HK-2 (cell line): ENCODE measurements around the gene ACSM3.
A peak's percentile ranks its signal among the peaks of the same experiment; 100 is the strongest.

ENCODE experiments used
- DNase-seq: peaks from one replicate; pipeline ENCODE4 v3.0.0-alpha.2; 2018; ENCODE audit not compliant: unreplicated experiment

The ACSM3 gene

GRCh38 chr16:20806168-20807050 is 42.6 kb downstream of the ACSM3 start, which contains the start of the genes ERI2 and REXO5:
Gene ERI2, minus strand, starts transcription at chr16:20806472. Its CDS starts 42 bp downstream, at chr16:20806430.
Gene REXO5, plus strand, starts transcription at chr16:20806527. Its CDS starts 427 bp downstream, at chr16:20806954.
- DNase-seq = peak; percentile 91

DNA sequence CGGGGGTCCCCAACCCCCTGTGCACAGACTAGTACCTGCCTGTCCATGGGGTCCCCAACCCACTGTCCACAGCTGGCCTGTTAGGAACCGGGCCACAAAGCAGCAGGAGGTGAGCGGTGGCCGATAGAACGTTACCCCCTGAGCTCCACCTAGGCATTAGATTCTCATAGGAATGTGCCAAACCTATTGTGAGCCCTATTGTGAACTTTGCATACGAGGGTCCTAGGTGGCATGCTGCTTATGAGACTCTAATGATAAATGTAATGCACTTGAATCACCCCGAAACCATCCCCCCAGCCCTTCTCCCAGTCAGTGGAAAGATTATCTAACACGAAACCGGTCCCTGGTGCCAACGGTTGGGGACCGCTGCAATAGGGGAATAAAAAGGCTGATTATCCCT is 44.0 kb downstream of the ACSM3 start:
- DNase-seq = no peak

GRCh38 chr16:20811889-20812439 is 48.1 kb downstream of the ACSM3 start:
- no peak for DNase-seq

DNA sequence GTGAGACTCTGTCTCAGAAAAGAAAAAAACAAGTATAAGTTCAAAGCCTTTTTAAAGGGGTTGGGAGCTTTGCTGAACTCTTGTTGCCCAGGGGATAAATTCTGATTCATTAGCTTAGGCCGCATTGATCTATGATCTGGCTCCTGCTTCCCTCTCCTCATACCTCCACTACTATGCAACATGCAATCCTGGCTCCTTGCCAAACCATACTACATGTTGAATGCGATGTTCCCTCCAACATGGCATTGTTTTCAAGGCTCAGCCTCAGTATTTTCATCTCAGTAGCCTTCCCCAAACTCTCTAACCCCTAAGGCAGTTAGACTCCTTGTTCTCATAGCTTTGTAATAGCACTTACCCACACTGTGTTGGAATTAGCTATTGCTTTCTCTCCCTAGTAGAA is 48.7 kb downstream of the ACSM3 start:
- no peak for DNase-seq

GRCh38 chr16:20814784-20815183 is 51.0 kb downstream of the ACSM3 start:
- no peak for DNase-seq

- DNase-seq = no peak
These were observed 55.2 kb downstream of the ACSM3 start for GRCh38 chr16:20818929-20819585.

DNA sequence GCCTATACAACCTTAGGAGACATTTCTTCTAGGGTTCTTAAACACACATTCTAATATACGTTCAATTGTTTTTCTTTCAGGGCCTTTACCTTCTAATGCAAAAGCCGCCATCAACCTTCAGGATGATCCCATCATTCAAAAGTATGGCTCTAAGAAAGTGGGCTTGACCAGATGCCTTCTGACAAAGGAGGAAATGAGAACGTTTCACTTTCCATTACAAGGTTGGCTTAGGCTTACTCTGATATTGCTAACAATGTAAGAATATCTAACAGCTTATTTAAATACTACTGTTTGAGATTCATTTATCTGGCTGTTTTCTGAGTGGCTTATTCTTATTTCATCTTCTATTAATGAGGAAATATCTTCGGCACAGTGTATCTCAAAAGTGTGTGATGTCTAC is 57.9 kb downstream of the ACSM3 start:
- DNase-seq = no peak

DNA sequence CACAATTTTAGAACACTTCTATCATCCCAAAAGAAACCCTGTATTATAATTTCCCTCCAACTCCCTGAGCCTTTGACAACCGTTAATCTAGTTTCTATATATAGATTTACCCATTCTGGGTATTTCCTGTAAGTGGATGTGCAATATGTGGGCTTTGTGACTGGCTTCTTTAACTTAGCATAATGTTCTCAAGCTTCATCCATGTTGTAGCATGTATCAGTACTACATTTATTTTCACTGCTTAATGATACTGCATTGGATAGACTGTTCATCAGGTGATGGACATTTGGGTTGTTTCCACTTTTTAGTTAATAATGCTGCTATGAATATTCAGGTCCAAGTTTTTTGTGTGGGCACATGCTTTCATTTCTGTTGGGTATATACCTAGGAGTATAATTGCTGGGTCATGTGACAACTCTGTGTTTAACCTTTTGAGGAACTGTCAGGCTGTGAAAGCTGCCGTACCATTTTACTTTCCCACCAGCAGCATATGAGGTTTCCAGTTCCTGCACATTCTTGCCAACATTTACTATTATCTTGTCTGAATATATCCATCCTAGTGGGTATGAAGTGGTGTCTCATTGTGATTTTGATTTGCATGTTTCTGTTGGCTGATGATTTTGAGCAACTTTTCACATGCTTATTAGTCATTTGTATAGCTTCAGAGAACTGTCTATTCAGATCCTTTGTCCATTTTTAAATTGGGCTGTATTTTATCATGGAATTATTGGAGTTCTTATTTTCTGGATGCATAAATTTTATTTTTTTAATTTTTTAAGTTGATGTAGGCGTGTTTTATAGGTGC is 58.9 kb downstream of the ACSM3 start:
- DNase-seq = no peak

DNA sequence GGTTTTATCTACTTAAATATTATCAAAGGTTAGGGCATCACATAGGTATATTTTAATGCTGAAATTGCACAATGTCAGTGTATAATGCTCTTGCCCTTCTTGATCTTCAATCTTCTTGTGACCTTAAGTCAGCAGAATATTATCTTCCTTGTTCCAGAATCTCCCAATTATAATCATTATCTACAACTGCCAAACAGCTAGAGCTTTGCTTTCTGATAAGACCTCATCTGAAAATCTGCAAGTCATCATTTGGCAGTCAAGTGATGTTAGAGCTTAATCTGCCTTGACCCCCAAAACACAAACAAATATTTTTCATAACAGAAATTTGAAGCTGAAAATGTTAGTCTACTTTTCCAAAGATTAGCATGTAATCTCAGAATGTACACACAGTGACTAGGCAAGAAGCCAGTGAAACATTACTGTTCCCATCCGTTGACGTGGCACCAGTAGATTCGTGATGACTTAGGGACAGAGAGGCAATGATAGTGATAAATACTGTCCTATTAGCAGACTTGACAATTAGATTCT is 62.3 kb downstream of the ACSM3 start:
- no peak for DNase-seq

- DNase-seq = no peak
These were observed 65.7 kb downstream of the ACSM3 start for GRCh38 chr16:20829536-20829935.

DNA sequence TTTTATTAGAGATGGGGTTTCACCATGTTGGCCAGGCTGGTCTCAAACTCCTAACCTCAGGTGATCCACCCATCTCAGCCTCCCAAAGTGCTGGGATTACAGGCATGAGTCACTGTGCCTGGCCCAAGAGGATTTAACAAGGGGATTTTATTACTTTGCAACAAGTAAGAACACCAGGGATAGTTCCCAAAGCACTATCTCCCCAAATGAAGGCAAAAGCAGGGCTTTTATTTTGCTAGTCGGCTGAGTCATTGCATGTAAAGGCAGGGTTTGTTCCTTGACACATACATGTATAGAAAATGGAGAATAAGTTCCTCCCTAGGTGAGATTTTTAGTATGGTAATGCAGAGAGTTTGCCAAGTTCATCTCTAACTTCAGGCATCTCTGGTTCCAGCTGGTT is 66.6 kb downstream of the ACSM3 start:
- DNase-seq = no peak

DNA sequence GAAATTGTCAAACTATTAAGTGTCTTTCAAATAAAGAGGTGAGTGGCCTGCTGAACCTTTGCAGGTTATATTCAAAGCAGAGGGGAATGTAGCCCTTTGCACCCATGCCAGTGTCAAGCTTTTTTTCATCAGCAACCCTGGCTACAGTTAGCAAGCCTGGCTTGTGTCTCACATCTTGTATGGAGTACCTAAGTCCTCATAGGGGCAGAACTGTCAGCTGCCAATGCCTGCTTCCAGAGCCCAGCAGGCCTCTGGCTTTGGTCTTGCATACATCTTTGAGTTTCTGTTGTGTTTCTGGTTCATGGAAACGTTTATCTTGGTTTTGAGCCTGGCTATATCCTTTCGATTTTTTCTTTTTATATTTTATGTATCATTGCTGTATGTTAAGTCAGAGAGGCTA is 69.3 kb downstream of the ACSM3 start:
- DNase-seq = no peak

DNA sequence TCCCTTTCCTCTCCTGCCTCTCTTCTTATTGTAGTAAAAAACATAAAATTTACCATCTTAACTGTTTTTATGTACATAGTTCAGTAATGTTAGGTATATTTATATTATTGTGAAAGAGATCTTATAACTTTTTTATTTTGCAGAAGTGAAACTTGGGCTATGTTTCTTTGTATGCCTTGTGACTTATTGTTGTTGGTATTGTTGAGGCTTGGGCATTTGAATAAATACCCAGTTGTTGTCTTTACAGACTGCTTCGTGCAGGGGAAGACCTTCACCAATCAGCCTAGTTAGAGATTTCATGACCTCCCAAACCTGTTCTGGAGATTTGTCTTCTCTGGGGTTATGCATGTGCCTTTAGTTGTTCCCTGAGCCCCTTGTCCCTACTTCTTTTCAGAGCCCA is 74.4 kb downstream of the ACSM3 start:
- DNase-seq = no peak

GRCh38 chr16:20839504-20839903 is 75.7 kb downstream of the ACSM3 start:
- DNase-seq = no peak

- DNase-seq = no peak
These were observed 80.2 kb downstream of the ACSM3 start for GRCh38 chr16:20844054-20844453.

GRCh38 chr16:20844588-20844987 is 80.8 kb downstream of the ACSM3 start:
- DNase-seq = no peak

DNA sequence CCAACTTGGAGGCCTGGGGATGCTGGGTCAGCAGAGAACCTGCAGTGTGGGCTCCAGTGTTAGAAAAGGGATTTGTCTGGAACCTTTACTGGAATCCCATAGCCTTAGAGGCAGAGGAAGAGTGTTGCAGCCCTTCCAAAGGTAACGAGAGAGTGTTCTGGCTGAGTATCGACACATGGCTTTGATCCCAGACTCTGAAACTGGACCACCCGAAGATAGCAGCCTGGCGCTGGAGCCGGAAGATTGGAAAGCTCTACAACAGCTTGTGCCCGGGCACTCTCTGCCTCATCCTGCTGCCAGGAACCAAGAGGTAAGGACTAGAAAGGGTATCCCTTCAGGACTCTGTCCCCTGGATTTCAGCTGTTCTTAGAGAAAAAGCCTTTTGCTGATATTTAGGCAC is 82.2 kb downstream of the ACSM3 start:
- DNase-seq = no peak

- DNase-seq = no peak
These were observed 82.7 kb downstream of the ACSM3 start for GRCh38 chr16:20846551-20846950.
